Neural progenitor cell (in vitro differentiated cells): ENCODE data around the gene LRRC9. TPM values are rescaled to one million over a fixed set of nuclear protein-coding genes. Genes with fewer than 3 reads are reported as not detected.

Experiments used
- DNase-seq: peaks from one replicate; pipeline ENCODE4 v3.0.0-alpha.2; 2016; ENCODE audit warnings: low spot score
- H2AFZ ChIP-seq: fragments of 200-600 bp; sonication (generic); replicated peaks from 2 replicates; pipeline ENCODE4 v1.6.1; 2016; ENCODE audit warnings: antibody characterized with exemption
- H3F3A ChIP-seq: fragments of 200-600 bp; sonication (generic); 2 replicates; pipeline ENCODE4 v1.6.1; 2016; ENCODE audit warnings: antibody characterized with exemption, low read depth
- H3K27ac ChIP-seq: fragments of 200-600 bp; sonication (generic); 2 replicates; pipeline ENCODE4 v1.5.1; 2016; ENCODE audit warnings: mild to moderate bottlenecking
- H3K27me3 ChIP-seq: fragments of 200-600 bp; sonication (generic); 2 replicates; pipeline ENCODE4 v1.6.1; 2016; ENCODE audit warnings: mild to moderate bottlenecking, moderate library complexity
- H3K36me3 ChIP-seq: fragments of 200-600 bp; sonication (generic); 2 replicates; pipeline ENCODE4 v1.5.1; 2016
- H3K4me1 ChIP-seq: fragments of 200-600 bp; sonication (generic); 2 replicates; pipeline ENCODE4 v1.6.1; 2016; ENCODE audit warnings: mixed run types
- H3K4me2 ChIP-seq: fragments of 200-600 bp; sonication (generic); 2 replicates; pipeline ENCODE4 v1.6.1; 2016
- H3K4me3 ChIP-seq: fragments of 200-600 bp; sonication (generic); 2 replicates; pipeline ENCODE4 v1.5.1; 2016
- H3K79me2 ChIP-seq: fragments of 200-600 bp; sonication (generic); 2 replicates; pipeline ENCODE4 v1.6.1; 2016; ENCODE audit warnings: low read depth
- H3K9ac ChIP-seq: fragments of 200-600 bp; sonication (generic); 2 replicates; pipeline ENCODE4 v1.6.1; 2016
- H3K9me3 ChIP-seq: fragments of 200-600 bp; sonication (generic); 2 replicates; pipeline ENCODE4 v1.5.1; 2016; ENCODE audit warnings: low read depth
- H4K20me1 ChIP-seq: fragments of 200-600 bp; sonication (generic); 2 replicates; pipeline ENCODE4 v1.6.1; 2016; ENCODE audit warnings: low read depth
- H3K27ac Mint-ChIP-seq: 3 replicates; pipeline ENCODE4 v1.8.0; 2021; ENCODE audit warnings: mixed read lengths
- H3K27me3 Mint-ChIP-seq: 2 replicates; pipeline ENCODE4 v1.8.0; 2022; ENCODE audit warnings: low read depth, mild to moderate bottlenecking, inconsistent platforms, moderate library complexity, mixed read lengths; ENCODE audit not compliant: insufficient read depth
- H3K36me3 Mint-ChIP-seq: 3 replicates; pipeline ENCODE4 v1.8.0; 2021; ENCODE audit warnings: mixed read lengths
- H3K4me1 Mint-ChIP-seq: 3 replicates; pipeline ENCODE4 v1.8.0; 2021; ENCODE audit warnings: mixed read lengths
- H3K4me3 Mint-ChIP-seq: 3 replicates; pipeline ENCODE4 v1.8.0; 2021; ENCODE audit warnings: mild to moderate bottlenecking, moderate library complexity, mixed read lengths
- H3K9me3 Mint-ChIP-seq: 3 replicates; pipeline ENCODE4 v1.8.0; 2020; ENCODE audit warnings: mixed read lengths
- EZH2 ChIP-seq: fragments of 200-600 bp; sonication (generic); IDR thresholded peaks from 2 replicates; pipeline ENCODE4 v1.6.1; 2017; ENCODE audit warnings: antibody characterized with exemption, mild to moderate bottlenecking, moderate library complexity
- EZH2phosphoT487 ChIP-seq: fragments of 200-600 bp; sonication (generic); IDR thresholded peaks from 2 replicates; pipeline ENCODE4 v1.6.1; 2017; ENCODE audit warnings: antibody characterized with exemption
- total RNA-seq: library from RNA; depleted of rRNA; stranded (reverse); fragments of >200 nt; gene quantifications from 2 replicates; pipeline ENCODE4 v1.2.3, GENCODE V29; 2015; ENCODE audit warnings: low replicate concordance
- TF ChIP-seq, protein P1 (sequence below): fragments of 200-600 bp; sonication (generic); IDR thresholded peaks from 2 replicates; pipeline ENCODE4 v1.5.1; 2017; ENCODE audit warnings: antibody characterized with exemption, mild to moderate bottlenecking

LRRC9 gene
- total RNA-seq, 1 donor from 2014 or later, result 2.1 TPM

- no peaks in the 10 kb centered on the region for H3F3A ChIP-seq
- H3K9me3 Mint-ChIP-seq, result no peaks in the 10 kb centered on the region
These were observed 6.6 kb downstream of the LRRC9 start for GRCh38 chr14:59926534-59926933.

GRCh38 chr14:59931237-59931636, 11.3 kb downstream of the LRRC9 start:
- no peak for DNase-seq
- no peaks in the 10 kb centered on the region for H3K9me3 Mint-ChIP-seq
- H3K9ac ChIP-seq, result no peak overlapping the region
- no peaks in the 10 kb centered on the region for H3K27me3 ChIP-seq
- TF ChIP-seq EZH2phosphoT487 (no peak), EZH2 (no peak)
- TF ChIP-seq, protein P1, sequence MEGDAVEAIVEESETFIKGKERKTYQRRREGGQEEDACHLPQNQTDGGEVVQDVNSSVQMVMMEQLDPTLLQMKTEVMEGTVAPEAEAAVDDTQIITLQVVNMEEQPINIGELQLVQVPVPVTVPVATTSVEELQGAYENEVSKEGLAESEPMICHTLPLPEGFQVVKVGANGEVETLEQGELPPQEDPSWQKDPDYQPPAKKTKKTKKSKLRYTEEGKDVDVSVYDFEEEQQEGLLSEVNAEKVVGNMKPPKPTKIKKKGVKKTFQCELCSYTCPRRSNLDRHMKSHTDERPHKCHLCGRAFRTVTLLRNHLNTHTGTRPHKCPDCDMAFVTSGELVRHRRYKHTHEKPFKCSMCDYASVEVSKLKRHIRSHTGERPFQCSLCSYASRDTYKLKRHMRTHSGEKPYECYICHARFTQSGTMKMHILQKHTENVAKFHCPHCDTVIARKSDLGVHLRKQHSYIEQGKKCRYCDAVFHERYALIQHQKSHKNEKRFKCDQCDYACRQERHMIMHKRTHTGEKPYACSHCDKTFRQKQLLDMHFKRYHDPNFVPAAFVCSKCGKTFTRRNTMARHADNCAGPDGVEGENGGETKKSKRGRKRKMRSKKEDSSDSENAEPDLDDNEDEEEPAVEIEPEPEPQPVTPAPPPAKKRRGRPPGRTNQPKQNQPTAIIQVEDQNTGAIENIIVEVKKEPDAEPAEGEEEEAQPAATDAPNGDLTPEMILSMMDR, result no peak
- H3F3A ChIP-seq, result no peaks in the 10 kb centered on the region
- no peak overlapping the region for H3K4me2 ChIP-seq
- H2AFZ ChIP-seq, result no peak overlapping the region
- peaks cover 4% of the 10 kb centered on the region for H3K36me3 Mint-ChIP-seq
- H3K79me2 ChIP-seq, result no peaks in the 10 kb centered on the region
- H3K27ac ChIP-seq, result no peak overlapping the region
- no peaks in the 10 kb centered on the region for H3K9me3 ChIP-seq
- H3K4me3 Mint-ChIP-seq, result no peak overlapping the region
- no peak overlapping the region for H3K27ac Mint-ChIP-seq
- H3K4me3 ChIP-seq, result no peak overlapping the region
- no peaks in the 10 kb centered on the region for H3K27me3 Mint-ChIP-seq
- H4K20me1 ChIP-seq, result no peaks in the 10 kb centered on the region
- no peaks in the 10 kb centered on the region for H3K4me1 Mint-ChIP-seq
- no peaks in the 10 kb centered on the region for H3K4me1 ChIP-seq
- no peaks in the 10 kb centered on the region for H3K36me3 ChIP-seq

More at GRCh38 chr14:59926534-59926933, 6.6 kb downstream of the LRRC9 start:
- Histone ChIP-seq H3K27ac (no peak overlapping the region), H3K4me2 (no peak overlapping the region), H4K20me1 (no peaks in the 10 kb centered on the region), H3K4me3 (no peak overlapping the region), H3K79me2 (no peaks in the 10 kb centered on the region), H3K4me1 (no peaks in the 10 kb centered on the region), H3K27me3 (no peaks in the 10 kb centered on the region), H2AFZ (no peak overlapping the region), H3K9ac (no peak overlapping the region), H3K9me3 (no peaks in the 10 kb centered on the region), H3K36me3 (no peaks in the 10 kb centered on the region)
- no peak for DNase-seq
- no peaks in the 10 kb centered on the region for H3K27me3 Mint-ChIP-seq
- no peaks in the 10 kb centered on the region for H3K4me1 Mint-ChIP-seq
- no peak overlapping the region for H3K4me3 Mint-ChIP-seq
- TF ChIP-seq EZH2phosphoT487 (no peak), EZH2 (no peak)
- TF ChIP-seq, protein P1, result no peak
- H3K36me3 Mint-ChIP-seq, result peaks cover 4% of the 10 kb centered on the region
- H3K27ac Mint-ChIP-seq, result no peak overlapping the region

DNA sequence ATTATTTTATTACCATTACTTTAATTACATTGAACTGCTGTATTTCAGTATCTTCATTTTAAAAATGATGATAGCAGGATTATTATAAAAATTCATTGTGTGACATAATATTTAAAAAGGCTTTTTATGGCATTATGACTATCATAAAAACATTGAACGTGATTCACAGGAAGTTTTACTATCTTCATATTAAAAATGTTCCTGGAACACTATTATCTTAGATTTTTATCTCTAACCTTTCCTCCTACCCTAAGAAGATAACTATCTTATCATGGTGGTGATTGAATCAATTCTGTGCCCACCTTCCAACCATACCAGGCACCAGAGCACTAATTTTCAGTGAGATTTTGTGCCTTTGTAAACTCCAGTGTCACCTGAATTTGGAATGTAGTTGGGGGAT, 16.2 kb downstream of the LRRC9 start:
- H3K79me2 ChIP-seq, result no peaks in the 10 kb centered on the region
- no peak overlapping the region for H3K9ac ChIP-seq
- H3K27ac ChIP-seq, result no peak overlapping the region
- H4K20me1 ChIP-seq, result no peaks in the 10 kb centered on the region
- H3K27me3 ChIP-seq, result no peaks in the 10 kb centered on the region
- Mint-ChIP-seq H3K27me3 (no peaks in the 10 kb centered on the region), H3K27ac (no peak overlapping the region), H3K9me3 (no peaks in the 10 kb centered on the region), H3K4me3 (no peak overlapping the region), H3K4me1 (no peaks in the 10 kb centered on the region), H3K36me3 (no peaks in the 10 kb centered on the region)
- H3K36me3 ChIP-seq, result no peaks in the 10 kb centered on the region
- H3K4me2 ChIP-seq, result no peak overlapping the region
- no peak for DNase-seq
- H2AFZ ChIP-seq, result no peak overlapping the region
- no peaks in the 10 kb centered on the region for H3K4me1 ChIP-seq
- no peak overlapping the region for H3K4me3 ChIP-seq
- TF ChIP-seq EZH2 (no peak), EZH2phosphoT487 (no peak)
- TF ChIP-seq, protein P1, result no peak
- H3F3A ChIP-seq, result no peaks in the 10 kb centered on the region
- no peaks in the 10 kb centered on the region for H3K9me3 ChIP-seq
